ENCODE data around the gene ADGRV1. TPM values are rescaled to one million over a fixed set of nuclear protein-coding genes. Genes with fewer than 3 reads are reported as not detected.

Gene ADGRV1
- polyA plus RNA-seq, 1 of the 3 experiments (the other 2 are of a cell fraction): 0.23 TPM

- Histone ChIP-seq H3K36me3 (replicated peaks in 1 of 2; ENCODE audit: control insufficient read depth in 1 of 2, insufficient read depth in 2 of 2, low read length in 1 of 2) (no peaks in the 10 kb centered on the region), H3K4me3 (ENCODE audit: low read depth in 2 of 2, low read length in 1 of 2) (no peak overlapping the region), H3K79me2 (ENCODE audit: insufficient read depth) (no peaks in the 10 kb centered on the region), H3F3A (replicated peaks; ENCODE audit: insufficient read depth) (no peaks in the 10 kb centered on the region), H3K4me2 (no peak overlapping the region), H3K9me2 (no peaks in the 10 kb centered on the region), H3K4me1 (ENCODE audit: control insufficient read depth in 1 of 2, insufficient read depth in 2 of 2, low read depth in 1 of 2, low read length in 1 of 2) (no peaks in the 10 kb centered on the region; a peak in 1 of 4 replicates), H3K27me3 (ENCODE audit: insufficient read depth) (no peaks in the 10 kb centered on the region), H3K9ac (no peak overlapping the region), H3K9me3 (no peaks in the 10 kb centered on the region; the same call in 1 of the 2 replicates), H3K27ac (ENCODE audit: low read depth in 2 of 2, low read length in 1 of 2) (no peak overlapping the region), H2AFZ (ENCODE audit: low read depth) (no peak overlapping the region), H4K20me1 (ENCODE audit: insufficient read depth) (no peaks in the 10 kb centered on the region)
- 61% methylated on average over 5 of the region's 5 CpGs for WGBS (ENCODE audit: low lambda C conversion rate)
- CTCF ChIA-PET: no interaction called here
- POLR2A ChIA-PET: no interaction called here
- no peak for TF ChIP-seq MXI1 (IDR thresholded peaks at IDR 0.05; ENCODE audit: low read depth, low read length)
- no peak for TF ChIP-seq GABPA (IDR thresholded peaks at IDR 0.05; ENCODE audit: low read depth)
- TF ChIP-seq RXRA (IDR thresholded peaks at IDR 0.05; ENCODE audit: borderline replicate concordance, low read depth): no peak
- TF ChIP-seq FOSL2 (IDR thresholded peaks at IDR 0.05; ENCODE audit: borderline replicate concordance, low read depth): no peak
- TF ChIP-seq, protein P1, sequence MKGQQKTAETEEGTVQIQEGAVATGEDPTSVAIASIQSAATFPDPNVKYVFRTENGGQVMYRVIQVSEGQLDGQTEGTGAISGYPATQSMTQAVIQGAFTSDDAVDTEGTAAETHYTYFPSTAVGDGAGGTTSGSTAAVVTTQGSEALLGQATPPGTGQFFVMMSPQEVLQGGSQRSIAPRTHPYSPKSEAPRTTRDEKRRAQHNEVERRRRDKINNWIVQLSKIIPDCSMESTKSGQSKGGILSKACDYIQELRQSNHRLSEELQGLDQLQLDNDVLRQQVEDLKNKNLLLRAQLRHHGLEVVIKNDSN (IDR thresholded peaks at IDR 0.05; ENCODE audit: borderline replicate concordance, low read depth): no peak
- TF ChIP-seq NFIC (IDR thresholded peaks at IDR 0.05; ENCODE audit: borderline replicate concordance): no peak
- TF ChIP-seq GATA2 (CRISPR knock-in tag; IDR thresholded peaks at IDR 0.05): no peak
- no peak for TF ChIP-seq REST (IDR thresholded peaks at IDR 0.05; ENCODE audit: low read depth, low read length)
- no peak for TF ChIP-seq MAX (IDR thresholded peaks at IDR 0.05; ENCODE audit: low read depth)
- TF ChIP-seq SIN3A (IDR thresholded peaks at IDR 0.05; ENCODE audit: borderline replicate concordance, low read depth, low read length): no peak
- TF ChIP-seq NRF1 (IDR thresholded peaks at IDR 0.05; ENCODE audit: low read depth, low read length): no peak
- TF ChIP-seq, protein P2, sequence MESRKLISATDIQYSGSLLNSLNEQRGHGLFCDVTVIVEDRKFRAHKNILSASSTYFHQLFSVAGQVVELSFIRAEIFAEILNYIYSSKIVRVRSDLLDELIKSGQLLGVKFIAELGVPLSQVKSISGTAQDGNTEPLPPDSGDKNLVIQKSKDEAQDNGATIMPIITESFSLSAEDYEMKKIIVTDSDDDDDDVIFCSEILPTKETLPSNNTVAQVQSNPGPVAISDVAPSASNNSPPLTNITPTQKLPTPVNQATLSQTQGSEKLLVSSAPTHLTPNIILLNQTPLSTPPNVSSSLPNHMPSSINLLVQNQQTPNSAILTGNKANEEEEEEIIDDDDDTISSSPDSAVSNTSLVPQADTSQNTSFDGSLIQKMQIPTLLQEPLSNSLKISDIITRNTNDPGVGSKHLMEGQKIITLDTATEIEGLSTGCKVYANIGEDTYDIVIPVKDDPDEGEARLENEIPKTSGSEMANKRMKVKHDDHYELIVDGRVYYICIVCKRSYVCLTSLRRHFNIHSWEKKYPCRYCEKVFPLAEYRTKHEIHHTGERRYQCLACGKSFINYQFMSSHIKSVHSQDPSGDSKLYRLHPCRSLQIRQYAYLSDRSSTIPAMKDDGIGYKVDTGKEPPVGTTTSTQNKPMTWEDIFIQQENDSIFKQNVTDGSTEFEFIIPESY (IDR thresholded peaks at IDR 0.05; ENCODE audit: borderline replicate concordance, low read depth): no peak
- no peak for TF ChIP-seq YY1 (IDR thresholded peaks at IDR 0.05; ENCODE audit: low read depth)
- no peak for DNase-seq
Measured at GRCh38 chr5:90843443-90843842, 284.8 kb downstream of the ADGRV1 start.

All from SK-N-SH (cell line).